HepG2 (cell line): ENCODE data around the gene WEE1. TPM values are rescaled to one million over a fixed set of nuclear protein-coding genes. Genes with fewer than 3 reads are reported as not detected.

Experiments used
- BRD4 ChIP-seq: sonication (generic); formaldehyde crosslinking; IDR thresholded peaks from 2 replicates; pipeline ENCODE4 v1.4.0; 2020; ENCODE audit warnings: missing genetic modification reagents
- KDM3A ChIP-seq: IDR thresholded peaks from 2 replicates; pipeline ENCODE4 v1.6.1; 2018; ENCODE audit warnings: low read depth, missing compliant biosample characterization
- MATR3 ChIP-seq: sonication (generic); formaldehyde crosslinking; IDR thresholded peaks from 2 replicates; pipeline ENCODE4 v1.4.0; 2020; ENCODE audit warnings: missing genetic modification reagents
- MIER3 ChIP-seq: IDR thresholded peaks from 2 replicates; pipeline ENCODE4 v1.6.1; 2016; ENCODE audit warnings: missing compliant biosample characterization, borderline replicate concordance
- NR2F6 ChIP-seq, 2 experiments: IDR thresholded peaks; 2 replicates each; pipeline ENCODE4 v1.6.1; 2016; ENCODE audit warnings: antibody characterized with exemption in 1 of 2, mild to moderate bottlenecking in 1 of 2
- PCBP1 ChIP-seq: fragments of 200-400 bp; formaldehyde crosslinking; IDR thresholded peaks from 2 replicates; pipeline ENCODE4 v1.6.1; 2017; ENCODE audit warnings: mild to moderate bottlenecking, low read depth, low read length, borderline replicate concordance
- SP5 ChIP-seq: IDR thresholded peaks from 2 replicates; pipeline ENCODE4 v1.6.1; 2016; ENCODE audit warnings: low read depth, borderline replicate concordance
- SUZ12 ChIP-seq: fragments of 150-350 bp; IDR thresholded peaks from 2 replicates; pipeline ENCODE4 v1.6.1; 2014; ENCODE audit warnings: low read depth, low read length
- ZFP37 ChIP-seq: sonication (generic); formaldehyde crosslinking; IDR thresholded peaks from 2 replicates; pipeline ENCODE4 v1.4.0; 2020; ENCODE audit warnings: missing genetic modification reagents, borderline replicate concordance
- ZFY ChIP-seq: sonication (generic); formaldehyde crosslinking; IDR thresholded peaks from 2 replicates; pipeline ENCODE4 v1.4.0; 2020; ENCODE audit warnings: missing genetic modification reagents
- ZNF138 ChIP-seq: sonication (generic); formaldehyde crosslinking; IDR thresholded peaks from 2 replicates; pipeline ENCODE4 v1.5.0; 2020; ENCODE audit warnings: mild to moderate bottlenecking, low read depth, missing genetic modification reagents
- ZNF598 ChIP-seq: sonication (generic); formaldehyde crosslinking; IDR thresholded peaks from 2 replicates; pipeline ENCODE4 v1.5.1; 2020; ENCODE audit warnings: mild to moderate bottlenecking, missing genetic modification reagents, borderline replicate concordance
- polyA plus RNA-seq, 8 experiments: library from polyadenylated mRNA; depleted of rRNA in 3 of 8; stranded (reverse) in 7 of 8; unstranded in 1 of 8; fragments of >200 nt; fragmentation: Illumina TruSeq in 4 of 8; extraction: Trizol in 4 of 8; gene quantifications; 2 replicates each; pipeline versions ENCODE4 v1.2.1 to v1.2.3, GENCODE V29; 2011 to 2016; ENCODE audit warnings: low read depth in 4 of 8, missing spikeins in 1 of 8, mixed read lengths in 1 of 8; ENCODE audit not compliant: insufficient read depth in 1 of 8
- total RNA-seq, 5 experiments: library from RNA; depleted of rRNA; stranded (reverse); fragments of >200 nt; fragmentation: Illumina TruSeq; extraction: Trizol; gene quantifications; 2 replicates each; pipeline ENCODE4 v1.2.3, GENCODE V29; 2016; ENCODE audit warnings: low read depth in 1 of 5
- TF ChIP-seq, protein P1 (sequence below): sonication (generic); formaldehyde crosslinking; IDR thresholded peaks from 2 replicates; pipeline ENCODE4 v1.8.1; 2023; ENCODE audit warnings: mild to moderate bottlenecking, missing genetic modification reagents
- TF ChIP-seq, protein P2 (sequence below): sonication (generic); formaldehyde crosslinking; IDR thresholded peaks from 2 replicates; pipeline ENCODE4 v1.9.0; 2022; ENCODE audit warnings: low read depth, missing genetic modification reagents
- TF ChIP-seq, protein P3 (sequence below): sonication (generic); formaldehyde crosslinking; IDR thresholded peaks from 2 replicates; pipeline ENCODE4 v1.5.1; 2020; ENCODE audit warnings: mild to moderate bottlenecking, moderate library complexity, missing genetic modification reagents
- TF ChIP-seq, protein P4 (sequence below): sonication (generic); formaldehyde crosslinking; IDR thresholded peaks from 2 replicates; pipeline ENCODE4 v1.5.1; 2020; ENCODE audit warnings: mild to moderate bottlenecking, missing genetic modification reagents, moderate library complexity
- TF ChIP-seq, protein P5 (sequence below): sonication (generic); formaldehyde crosslinking; IDR thresholded peaks from 2 replicates; pipeline ENCODE4 v1.8.0; 2022; ENCODE audit warnings: mild to moderate bottlenecking, missing genetic modification reagents

Gene WEE1
- total and polyA plus RNA-seq, 2 of the 13 experiments (the other 11 are each of a cell fraction or from before 2014, with no cell fraction given), result 31.4 to 63.7 TPM

DNA sequence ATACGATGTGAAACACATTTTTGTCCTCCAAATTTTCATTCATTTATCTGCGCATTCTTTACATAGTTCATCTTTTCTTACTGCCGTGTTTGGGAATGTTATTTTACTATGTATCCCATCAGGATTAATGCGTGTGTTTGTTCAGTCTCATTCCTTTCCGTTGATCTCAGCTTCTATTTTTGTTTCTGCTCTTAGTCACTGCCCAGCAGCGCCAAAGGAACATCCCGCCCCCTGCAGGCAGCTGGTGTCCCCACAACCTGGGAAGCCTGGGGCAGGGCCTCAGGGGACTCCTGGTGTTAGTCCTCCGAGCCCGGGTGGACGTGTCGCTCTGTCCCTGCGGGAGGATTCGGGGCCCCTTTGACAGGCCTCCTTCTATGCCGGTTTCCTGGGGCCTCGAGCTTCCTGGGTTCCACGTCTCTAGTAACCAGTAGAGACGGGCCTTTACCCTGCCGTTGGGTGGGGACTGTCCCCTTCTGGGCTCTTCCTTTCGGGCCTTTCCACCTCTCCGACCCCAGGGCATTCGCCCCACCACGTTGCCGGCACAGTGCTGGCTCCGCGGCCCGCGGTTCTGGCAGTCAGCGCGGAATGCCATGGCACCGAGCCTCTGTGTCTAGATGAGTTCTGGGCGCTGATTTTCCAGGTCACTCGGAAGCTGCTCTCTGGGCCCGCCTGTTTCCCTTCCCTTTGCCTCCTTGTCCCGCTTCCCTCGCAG lies 39.8 kb downstream of the WEE1 start (continued):
- TF ChIP-seq ZNF598 (CRISPR knock-in tag) (peak; percentile 44; the same call in 1 of the 2 replicates), ZNF138 (CRISPR knock-in tag) (0 out of 2 replicates have a peak, but pooled peaks have one; percentile 71), SUZ12 (no peak), MATR3 (CRISPR knock-in tag) (no peak), SP5 (no peak), KDM3A (CRISPR knock-in tag) (peak; percentile 57; the same call in 1 of the 2 replicates), NR2F6 (IDR thresholded peaks at IDR 0.05) (no peak), NR2F6 (CRISPR knock-in tag; IDR thresholded peaks at IDR 0.05) (peak; percentile 68; the same call in 1 of the 2 replicates), MIER3 (CRISPR knock-in tag) (peak; percentile 71; the same call in 1 of the 2 replicates), BRD4 (CRISPR knock-in tag) (no peak), ZFY (peak; percentile 75), ZFP37 (CRISPR knock-in tag) (peak; percentile 84; the same call in 1 of the 2 replicates), PCBP1 (no peak)
- TF ChIP-seq, protein P1, sequence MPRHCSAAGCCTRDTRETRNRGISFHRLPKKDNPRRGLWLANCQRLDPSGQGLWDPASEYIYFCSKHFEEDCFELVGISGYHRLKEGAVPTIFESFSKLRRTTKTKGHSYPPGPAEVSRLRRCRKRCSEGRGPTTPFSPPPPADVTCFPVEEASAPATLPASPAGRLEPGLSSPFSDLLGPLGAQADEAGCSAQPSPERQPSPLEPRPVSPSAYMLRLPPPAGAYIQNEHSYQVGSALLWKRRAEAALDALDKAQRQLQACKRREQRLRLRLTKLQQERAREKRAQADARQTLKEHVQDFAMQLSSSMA (CRISPR knock-in tag), result no peak
- TF ChIP-seq, protein P2, sequence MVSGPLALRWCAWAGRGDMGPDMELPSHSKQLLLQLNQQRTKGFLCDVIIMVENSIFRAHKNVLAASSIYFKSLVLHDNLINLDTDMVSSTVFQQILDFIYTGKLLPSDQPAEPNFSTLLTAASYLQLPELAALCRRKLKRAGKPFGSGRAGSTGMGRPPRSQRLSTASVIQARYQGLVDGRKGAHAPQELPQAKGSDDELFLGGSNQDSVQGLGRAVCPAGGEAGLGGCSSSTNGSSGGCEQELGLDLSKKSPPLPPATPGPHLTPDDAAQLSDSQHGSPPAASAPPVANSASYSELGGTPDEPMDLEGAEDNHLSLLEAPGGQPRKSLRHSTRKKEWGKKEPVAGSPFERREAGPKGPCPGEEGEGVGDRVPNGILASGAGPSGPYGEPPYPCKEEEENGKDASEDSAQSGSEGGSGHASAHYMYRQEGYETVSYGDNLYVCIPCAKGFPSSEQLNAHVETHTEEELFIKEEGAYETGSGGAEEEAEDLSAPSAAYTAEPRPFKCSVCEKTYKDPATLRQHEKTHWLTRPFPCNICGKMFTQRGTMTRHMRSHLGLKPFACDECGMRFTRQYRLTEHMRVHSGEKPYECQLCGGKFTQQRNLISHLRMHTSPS, result no peak
- TF ChIP-seq, protein P3, sequence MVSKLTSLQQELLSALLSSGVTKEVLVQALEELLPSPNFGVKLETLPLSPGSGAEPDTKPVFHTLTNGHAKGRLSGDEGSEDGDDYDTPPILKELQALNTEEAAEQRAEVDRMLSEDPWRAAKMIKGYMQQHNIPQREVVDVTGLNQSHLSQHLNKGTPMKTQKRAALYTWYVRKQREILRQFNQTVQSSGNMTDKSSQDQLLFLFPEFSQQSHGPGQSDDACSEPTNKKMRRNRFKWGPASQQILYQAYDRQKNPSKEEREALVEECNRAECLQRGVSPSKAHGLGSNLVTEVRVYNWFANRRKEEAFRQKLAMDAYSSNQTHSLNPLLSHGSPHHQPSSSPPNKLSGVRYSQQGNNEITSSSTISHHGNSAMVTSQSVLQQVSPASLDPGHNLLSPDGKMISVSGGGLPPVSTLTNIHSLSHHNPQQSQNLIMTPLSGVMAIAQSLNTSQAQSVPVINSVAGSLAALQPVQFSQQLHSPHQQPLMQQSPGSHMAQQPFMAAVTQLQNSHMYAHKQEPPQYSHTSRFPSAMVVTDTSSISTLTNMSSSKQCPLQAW (CRISPR knock-in tag), result no peak
- TF ChIP-seq, protein P4, sequence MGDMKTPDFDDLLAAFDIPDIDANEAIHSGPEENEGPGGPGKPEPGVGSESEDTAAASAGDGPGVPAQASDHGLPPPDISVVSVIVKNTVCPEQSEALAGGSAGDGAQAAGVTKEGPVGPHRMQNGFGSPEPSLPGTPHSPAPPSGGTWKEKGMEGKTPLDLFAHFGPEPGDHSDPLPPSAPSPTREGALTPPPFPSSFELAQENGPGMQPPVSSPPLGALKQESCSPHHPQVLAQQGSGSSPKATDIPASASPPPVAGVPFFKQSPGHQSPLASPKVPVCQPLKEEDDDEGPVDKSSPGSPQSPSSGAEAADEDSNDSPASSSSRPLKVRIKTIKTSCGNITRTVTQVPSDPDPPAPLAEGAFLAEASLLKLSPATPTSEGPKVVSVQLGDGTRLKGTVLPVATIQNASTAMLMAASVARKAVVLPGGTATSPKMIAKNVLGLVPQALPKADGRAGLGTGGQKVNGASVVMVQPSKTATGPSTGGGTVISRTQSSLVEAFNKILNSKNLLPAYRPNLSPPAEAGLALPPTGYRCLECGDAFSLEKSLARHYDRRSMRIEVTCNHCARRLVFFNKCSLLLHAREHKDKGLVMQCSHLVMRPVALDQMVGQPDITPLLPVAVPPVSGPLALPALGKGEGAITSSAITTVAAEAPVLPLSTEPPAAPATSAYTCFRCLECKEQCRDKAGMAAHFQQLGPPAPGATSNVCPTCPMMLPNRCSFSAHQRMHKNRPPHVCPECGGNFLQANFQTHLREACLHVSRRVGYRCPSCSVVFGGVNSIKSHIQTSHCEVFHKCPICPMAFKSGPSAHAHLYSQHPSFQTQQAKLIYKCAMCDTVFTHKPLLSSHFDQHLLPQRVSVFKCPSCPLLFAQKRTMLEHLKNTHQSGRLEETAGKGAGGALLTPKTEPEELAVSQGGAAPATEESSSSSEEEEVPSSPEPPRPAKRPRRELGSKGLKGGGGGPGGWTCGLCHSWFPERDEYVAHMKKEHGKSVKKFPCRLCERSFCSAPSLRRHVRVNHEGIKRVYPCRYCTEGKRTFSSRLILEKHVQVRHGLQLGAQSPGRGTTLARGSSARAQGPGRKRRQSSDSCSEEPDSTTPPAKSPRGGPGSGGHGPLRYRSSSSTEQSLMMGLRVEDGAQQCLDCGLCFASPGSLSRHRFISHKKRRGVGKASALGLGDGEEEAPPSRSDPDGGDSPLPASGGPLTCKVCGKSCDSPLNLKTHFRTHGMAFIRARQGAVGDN (CRISPR knock-in tag), result peak; percentile 89
- TF ChIP-seq, protein P5, sequence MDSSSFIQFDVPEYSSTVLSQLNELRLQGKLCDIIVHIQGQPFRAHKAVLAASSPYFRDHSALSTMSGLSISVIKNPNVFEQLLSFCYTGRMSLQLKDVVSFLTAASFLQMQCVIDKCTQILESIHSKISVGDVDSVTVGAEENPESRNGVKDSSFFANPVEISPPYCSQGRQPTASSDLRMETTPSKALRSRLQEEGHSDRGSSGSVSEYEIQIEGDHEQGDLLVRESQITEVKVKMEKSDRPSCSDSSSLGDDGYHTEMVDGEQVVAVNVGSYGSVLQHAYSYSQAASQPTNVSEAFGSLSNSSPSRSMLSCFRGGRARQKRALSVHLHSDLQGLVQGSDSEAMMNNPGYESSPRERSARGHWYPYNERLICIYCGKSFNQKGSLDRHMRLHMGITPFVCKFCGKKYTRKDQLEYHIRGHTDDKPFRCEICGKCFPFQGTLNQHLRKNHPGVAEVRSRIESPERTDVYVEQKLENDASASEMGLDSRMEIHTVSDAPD, result no peak
